IMR-90 (cell line): ENCODE results near the gene BCAS3.

Experiments
- BHLHE40 ChIP-seq: fragments of 150-350 bp; IDR thresholded peaks from 2 replicates; pipeline ENCODE4 v1.6.1; 2016; ENCODE audit warnings: mild to moderate bottlenecking, low read depth, low read length
- MXI1 ChIP-seq: IDR thresholded peaks from 2 replicates; pipeline ENCODE4 v1.6.1; 2012; ENCODE audit warnings: low read depth, mild to moderate bottlenecking, low read length, moderate library complexity, borderline replicate concordance
- POLR2A ChIP-seq: IDR thresholded peaks from 2 replicates; pipeline ENCODE4 v1.6.1; 2012; ENCODE audit warnings: mild to moderate bottlenecking, low read depth, low read length
- RAD21 ChIP-seq: IDR thresholded peaks from 2 replicates; pipeline ENCODE4 v1.6.1; 2012; ENCODE audit warnings: low read length, improper control_type of control experiment
- SMC3 ChIP-seq: fragments of 150-350 bp; IDR thresholded peaks from 2 replicates; pipeline ENCODE4 v1.6.1; 2016; ENCODE audit warnings: low read depth, mild to moderate bottlenecking, antibody characterized with exemption, low read length, moderate library complexity
- TF ChIP-seq, protein P1 (sequence below): conservative IDR thresholded peaks from 2 replicates; pipeline ENCODE4 v1.5.1; 2012; ENCODE audit warnings: mild to moderate bottlenecking, low read depth, low read length, improper control_type of control experiment
- TF ChIP-seq, protein P2 (sequence below): fragments of 150-350 bp; IDR thresholded peaks from 2 replicates; pipeline ENCODE4 v1.6.1; 2017; ENCODE audit warnings: mild to moderate bottlenecking, antibody characterized with exemption, low read length, low read depth

- TF ChIP-seq BHLHE40 (no peak), POLR2A (no peak), SMC3 (no peak), MXI1 (no peak), RAD21 (no peak)
- TF ChIP-seq, protein P1, sequence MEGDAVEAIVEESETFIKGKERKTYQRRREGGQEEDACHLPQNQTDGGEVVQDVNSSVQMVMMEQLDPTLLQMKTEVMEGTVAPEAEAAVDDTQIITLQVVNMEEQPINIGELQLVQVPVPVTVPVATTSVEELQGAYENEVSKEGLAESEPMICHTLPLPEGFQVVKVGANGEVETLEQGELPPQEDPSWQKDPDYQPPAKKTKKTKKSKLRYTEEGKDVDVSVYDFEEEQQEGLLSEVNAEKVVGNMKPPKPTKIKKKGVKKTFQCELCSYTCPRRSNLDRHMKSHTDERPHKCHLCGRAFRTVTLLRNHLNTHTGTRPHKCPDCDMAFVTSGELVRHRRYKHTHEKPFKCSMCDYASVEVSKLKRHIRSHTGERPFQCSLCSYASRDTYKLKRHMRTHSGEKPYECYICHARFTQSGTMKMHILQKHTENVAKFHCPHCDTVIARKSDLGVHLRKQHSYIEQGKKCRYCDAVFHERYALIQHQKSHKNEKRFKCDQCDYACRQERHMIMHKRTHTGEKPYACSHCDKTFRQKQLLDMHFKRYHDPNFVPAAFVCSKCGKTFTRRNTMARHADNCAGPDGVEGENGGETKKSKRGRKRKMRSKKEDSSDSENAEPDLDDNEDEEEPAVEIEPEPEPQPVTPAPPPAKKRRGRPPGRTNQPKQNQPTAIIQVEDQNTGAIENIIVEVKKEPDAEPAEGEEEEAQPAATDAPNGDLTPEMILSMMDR, result no peak
- TF ChIP-seq, protein P2, sequence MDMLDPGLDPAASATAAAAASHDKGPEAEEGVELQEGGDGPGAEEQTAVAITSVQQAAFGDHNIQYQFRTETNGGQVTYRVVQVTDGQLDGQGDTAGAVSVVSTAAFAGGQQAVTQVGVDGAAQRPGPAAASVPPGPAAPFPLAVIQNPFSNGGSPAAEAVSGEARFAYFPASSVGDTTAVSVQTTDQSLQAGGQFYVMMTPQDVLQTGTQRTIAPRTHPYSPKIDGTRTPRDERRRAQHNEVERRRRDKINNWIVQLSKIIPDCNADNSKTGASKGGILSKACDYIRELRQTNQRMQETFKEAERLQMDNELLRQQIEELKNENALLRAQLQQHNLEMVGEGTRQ, result no peak
Measured at GRCh38 chr17:60825351-60825750, 147.7 kb downstream of the BCAS3 start.
